GM06990 (cell line): ENCODE results near the gene FRMD4A.

ENCODE experiments used
- DNase-seq: peaks from one replicate; pipeline ENCODE4 v3.0.0-alpha.2; 2011; ENCODE audit not compliant: insufficient read length; ENCODE audit errors: extremely low read depth
- H3K27me3 ChIP-seq: replicated peaks from 2 replicates; pipeline ENCODE4 v1.6.0; 2011; ENCODE audit warnings: low read length; ENCODE audit not compliant: control insufficient read depth, insufficient read depth
- H3K36me3 ChIP-seq: 2 replicates; pipeline ENCODE4 v1.5.1; 2011; ENCODE audit warnings: low read length; ENCODE audit not compliant: control insufficient read depth, insufficient read depth
- H3K4me3 ChIP-seq: replicated peaks from 2 replicates; pipeline ENCODE4 v1.5.1; 2011; ENCODE audit warnings: low read depth, mild to moderate bottlenecking, control low read depth, low read length
- TF ChIP-seq, protein P1 (sequence below): IDR thresholded peaks from 2 replicates; pipeline ENCODE4 v1.5.1; 2011; ENCODE audit warnings: low read length, control low read depth, mild to moderate bottlenecking, inconsistent platforms; ENCODE audit not compliant: insufficient read depth, poor library complexity, severe bottlenecking

Gene FRMD4A

GRCh38 chr10:13658871-13659685, 671.6 kb downstream of the FRMD4A start:
- H3K36me3 ChIP-seq: peaks cover 41% of the 10 kb centered on the region
- TF ChIP-seq, protein P1, sequence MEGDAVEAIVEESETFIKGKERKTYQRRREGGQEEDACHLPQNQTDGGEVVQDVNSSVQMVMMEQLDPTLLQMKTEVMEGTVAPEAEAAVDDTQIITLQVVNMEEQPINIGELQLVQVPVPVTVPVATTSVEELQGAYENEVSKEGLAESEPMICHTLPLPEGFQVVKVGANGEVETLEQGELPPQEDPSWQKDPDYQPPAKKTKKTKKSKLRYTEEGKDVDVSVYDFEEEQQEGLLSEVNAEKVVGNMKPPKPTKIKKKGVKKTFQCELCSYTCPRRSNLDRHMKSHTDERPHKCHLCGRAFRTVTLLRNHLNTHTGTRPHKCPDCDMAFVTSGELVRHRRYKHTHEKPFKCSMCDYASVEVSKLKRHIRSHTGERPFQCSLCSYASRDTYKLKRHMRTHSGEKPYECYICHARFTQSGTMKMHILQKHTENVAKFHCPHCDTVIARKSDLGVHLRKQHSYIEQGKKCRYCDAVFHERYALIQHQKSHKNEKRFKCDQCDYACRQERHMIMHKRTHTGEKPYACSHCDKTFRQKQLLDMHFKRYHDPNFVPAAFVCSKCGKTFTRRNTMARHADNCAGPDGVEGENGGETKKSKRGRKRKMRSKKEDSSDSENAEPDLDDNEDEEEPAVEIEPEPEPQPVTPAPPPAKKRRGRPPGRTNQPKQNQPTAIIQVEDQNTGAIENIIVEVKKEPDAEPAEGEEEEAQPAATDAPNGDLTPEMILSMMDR: no peak
- no peak for DNase-seq
- H3K27me3 ChIP-seq: no peaks in the 10 kb centered on the region
- H3K4me3 ChIP-seq: no peak overlapping the region

- TF ChIP-seq, protein P1: no peak
- DNase-seq: no peak
- Histone ChIP-seq H3K4me3 (no peak overlapping the region), H3K36me3 (peaks cover 47% of the 10 kb centered on the region), H3K27me3 (no peaks in the 10 kb centered on the region)
Measured at GRCh38 chr10:13658264-13658663, 672.5 kb downstream of the FRMD4A start.

DNA sequence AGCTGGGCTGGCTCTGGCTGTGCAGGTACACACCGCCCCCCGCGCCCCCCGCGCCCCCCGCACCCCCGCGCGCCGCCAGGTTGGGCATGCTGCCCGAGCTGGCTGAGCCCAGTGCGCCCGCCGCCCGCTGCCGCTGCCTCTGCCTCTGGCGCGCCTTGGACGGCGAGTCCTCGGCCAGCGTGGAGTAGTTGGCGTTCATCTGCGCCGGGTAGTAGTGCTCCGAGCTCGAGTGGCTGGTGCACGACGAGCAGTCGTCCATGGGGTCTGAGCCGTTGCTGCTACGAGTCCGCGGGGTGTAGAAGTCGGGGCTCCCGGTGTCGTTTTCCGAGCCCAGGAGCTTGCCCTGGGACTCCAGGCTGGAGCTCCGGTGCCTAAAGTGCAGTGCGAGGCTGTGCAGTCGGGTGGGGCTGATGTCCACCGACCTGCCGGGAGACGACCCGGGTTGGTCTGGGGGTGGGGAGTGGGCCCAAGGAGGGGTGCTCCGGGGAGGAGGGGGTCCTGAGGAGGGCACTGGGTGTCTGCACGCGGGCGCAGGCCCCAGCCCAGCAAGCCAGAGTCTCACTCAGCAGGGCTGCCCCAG, 673.5 kb downstream of the FRMD4A start:
- DNase-seq: no peak
- Histone ChIP-seq H3K4me3 (no peak overlapping the region), H3K36me3 (peaks cover 45% of the 10 kb centered on the region), H3K27me3 (no peaks in the 10 kb centered on the region)
- TF ChIP-seq, protein P1: no peak

DNA sequence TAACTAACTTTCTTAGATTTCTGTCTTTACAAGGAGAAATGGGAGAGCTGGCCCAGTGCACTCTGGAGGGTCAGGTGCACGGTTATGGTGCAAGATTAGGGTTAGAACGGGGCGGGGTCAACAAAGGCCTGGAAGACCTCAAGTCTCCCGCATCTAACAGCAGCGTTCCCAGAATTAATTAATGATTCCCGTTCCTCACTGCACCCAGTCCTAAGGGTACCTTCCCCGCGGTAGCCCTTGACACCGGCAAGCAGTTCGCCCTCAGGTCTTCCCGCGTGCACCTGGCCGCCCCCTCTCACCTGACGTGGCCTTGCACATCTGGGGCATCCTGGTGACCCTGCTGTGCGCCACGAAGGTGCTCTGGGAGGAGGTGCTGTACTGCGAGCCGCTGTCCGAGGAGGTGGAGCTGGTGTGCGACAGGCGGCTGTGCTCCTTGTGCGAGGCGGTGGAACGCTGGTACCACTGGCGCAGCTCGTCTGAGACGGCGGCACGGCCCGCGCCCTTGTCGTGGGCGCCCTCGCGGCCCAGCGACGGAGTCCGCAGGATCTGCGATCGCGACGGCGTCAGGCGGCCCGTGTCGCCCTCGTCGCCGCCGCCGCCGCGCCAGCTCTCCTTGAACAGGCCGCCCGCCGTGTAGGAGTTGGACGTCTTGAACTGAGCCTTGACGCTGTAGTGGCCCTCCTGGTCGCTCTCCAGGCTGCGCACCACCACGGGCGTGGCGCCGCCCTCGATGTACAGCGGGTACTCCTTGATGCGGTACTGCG, 674.2 kb downstream of the FRMD4A start:
- no peak overlapping the region for H3K4me3 ChIP-seq
- peaks cover 48% of the 10 kb centered on the region for H3K36me3 ChIP-seq
- no peaks in the 10 kb centered on the region for H3K27me3 ChIP-seq
- peak; percentile 17 for DNase-seq
- TF ChIP-seq, protein P1: no peak

DNA sequence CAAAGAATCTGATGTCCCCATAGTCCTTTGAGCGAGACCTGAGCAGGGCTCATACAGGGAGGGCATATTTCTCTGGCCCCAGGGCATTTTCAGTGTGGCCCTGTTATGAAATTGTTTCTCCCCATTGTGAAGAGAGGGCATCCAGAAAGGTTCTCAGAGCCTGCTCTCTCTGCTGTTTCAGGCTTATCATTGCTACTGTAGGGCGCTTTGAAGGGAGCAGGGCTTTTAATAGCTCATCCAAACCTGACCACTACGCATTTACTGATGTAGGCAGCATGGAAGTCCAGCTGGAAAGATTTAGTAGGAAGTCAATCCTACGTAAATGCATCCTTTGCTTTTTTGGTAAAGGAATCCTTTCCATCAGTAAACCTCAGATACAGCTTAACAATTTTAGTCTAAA, 675.9 kb downstream of the FRMD4A start:
- peaks cover 48% of the 10 kb centered on the region for H3K36me3 ChIP-seq
- TF ChIP-seq, protein P1: no peak
- H3K4me3 ChIP-seq: no peak overlapping the region
- no peaks in the 10 kb centered on the region for H3K27me3 ChIP-seq
- DNase-seq: no peak
